Daoy (cell line): ENCODE data around the gene MUC20. TPM values are rescaled to one million over a fixed set of nuclear protein-coding genes. Genes with fewer than 3 reads are reported as not detected.
"Not testable (repeated sequence)": the region's sequence is repeated elsewhere in the genome, so short reads cannot be mapped to it uniquely, and the experiment has no call there.

Experiments
- DNase-seq: peaks from one replicate; pipeline ENCODE4 v3.0.0-alpha.2; 2015; ENCODE audit warnings: low read depth
- total RNA-seq: library from RNA; depleted of rRNA; stranded (reverse); fragments of >200 nt; shearing (Covaris generic); gene quantifications from 2 replicates; pipeline ENCODE4 v1.2.3, GENCODE V29; 2014; rRNA removed

Gene MUC20, protein sequence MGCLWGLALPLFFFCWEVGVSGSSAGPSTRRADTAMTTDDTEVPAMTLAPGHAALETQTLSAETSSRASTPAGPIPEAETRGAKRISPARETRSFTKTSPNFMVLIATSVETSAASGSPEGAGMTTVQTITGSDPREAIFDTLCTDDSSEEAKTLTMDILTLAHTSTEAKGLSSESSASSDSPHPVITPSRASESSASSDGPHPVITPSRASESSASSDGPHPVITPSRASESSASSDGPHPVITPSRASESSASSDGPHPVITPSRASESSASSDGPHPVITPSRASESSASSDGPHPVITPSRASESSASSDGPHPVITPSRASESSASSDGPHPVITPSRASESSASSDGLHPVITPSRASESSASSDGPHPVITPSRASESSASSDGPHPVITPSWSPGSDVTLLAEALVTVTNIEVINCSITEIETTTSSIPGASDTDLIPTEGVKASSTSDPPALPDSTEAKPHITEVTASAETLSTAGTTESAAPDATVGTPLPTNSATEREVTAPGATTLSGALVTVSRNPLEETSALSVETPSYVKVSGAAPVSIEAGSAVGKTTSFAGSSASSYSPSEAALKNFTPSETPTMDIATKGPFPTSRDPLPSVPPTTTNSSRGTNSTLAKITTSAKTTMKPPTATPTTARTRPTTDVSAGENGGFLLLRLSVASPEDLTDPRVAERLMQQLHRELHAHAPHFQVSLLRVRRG
- total RNA-seq = not detected in 2 replicates

DNA sequence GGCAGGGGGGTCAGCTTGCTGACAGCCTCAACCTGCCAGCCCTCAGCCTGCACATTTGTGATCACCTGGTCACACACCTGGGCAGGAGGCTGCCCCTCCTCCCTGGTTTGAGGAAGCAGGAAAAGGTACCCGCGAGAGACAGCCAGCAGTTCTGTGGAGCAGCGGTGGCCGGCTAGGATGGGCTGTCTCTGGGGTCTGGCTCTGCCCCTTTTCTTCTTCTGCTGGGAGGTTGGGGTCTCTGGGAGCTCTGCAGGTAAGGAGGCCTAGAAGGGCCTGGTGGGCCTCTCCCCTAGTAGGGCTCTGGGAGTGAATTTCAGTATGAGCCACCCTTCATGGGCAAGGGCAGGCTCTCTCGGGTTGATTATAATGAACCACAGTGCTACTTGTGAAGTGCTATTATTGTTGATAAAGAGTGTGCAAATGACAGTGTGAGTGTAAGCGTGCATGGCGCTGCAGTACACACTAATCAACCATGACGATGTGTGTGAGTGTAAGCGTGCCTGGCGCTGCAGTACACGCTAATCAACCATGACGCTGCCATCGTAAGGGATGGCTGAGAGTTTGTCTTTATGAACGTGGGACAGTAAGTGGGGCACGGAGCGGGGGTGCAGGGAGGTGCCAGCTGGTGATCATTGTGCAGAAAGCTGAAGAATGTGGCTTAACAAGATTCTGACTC lies at the start of gene MUC20:
TSS of gene MUC20 (plus strand) at position 148 of the 676 bp plus-strand sequence. CDS start at position 178, 30 bp downstream.
- DNase-seq = not testable (repeated sequence)

DNA sequence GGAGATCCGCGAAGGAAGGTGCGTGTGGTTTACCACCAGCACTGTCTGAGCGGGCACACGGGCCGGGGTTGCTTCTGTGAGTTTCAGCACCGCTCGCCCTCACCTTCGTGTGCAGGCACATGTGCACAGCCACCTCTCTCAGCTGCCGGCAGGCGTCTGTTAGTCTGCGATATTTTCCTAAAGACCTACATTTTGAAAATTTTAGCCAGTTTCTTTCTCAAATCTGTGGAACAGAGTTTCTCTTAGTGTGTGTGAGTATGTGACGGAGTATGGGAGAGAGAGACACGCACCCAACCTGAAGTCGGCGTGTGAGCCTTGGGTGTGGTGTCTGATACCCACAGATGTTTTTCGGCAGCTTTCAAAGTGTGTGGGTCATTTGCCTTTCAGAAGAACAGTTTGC lies 49.5 kb upstream of the MUC20 start:
- DNase-seq = not testable (repeated sequence)

DNA sequence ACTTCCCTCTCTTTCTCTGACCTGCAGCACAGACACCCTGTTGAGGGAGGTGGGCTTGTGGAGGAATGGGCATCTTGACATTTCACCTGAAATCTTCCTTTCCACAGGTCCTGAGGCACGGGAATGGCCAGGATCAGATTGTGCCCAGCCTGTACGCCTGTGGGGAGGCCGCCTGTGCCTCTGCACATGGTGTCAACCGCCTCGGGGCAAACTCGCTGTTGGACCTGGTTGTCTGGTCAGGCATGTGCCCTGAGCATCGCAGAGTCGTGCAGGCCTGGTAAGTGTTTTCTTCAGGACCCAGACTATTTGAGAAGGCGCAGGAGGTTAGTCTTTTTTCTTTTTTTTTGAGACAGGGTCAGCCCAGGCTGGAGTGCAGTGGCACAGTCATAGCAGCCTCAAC lies 47.1 kb upstream of the MUC20 start:
- not testable (repeated sequence) for DNase-seq

DNA sequence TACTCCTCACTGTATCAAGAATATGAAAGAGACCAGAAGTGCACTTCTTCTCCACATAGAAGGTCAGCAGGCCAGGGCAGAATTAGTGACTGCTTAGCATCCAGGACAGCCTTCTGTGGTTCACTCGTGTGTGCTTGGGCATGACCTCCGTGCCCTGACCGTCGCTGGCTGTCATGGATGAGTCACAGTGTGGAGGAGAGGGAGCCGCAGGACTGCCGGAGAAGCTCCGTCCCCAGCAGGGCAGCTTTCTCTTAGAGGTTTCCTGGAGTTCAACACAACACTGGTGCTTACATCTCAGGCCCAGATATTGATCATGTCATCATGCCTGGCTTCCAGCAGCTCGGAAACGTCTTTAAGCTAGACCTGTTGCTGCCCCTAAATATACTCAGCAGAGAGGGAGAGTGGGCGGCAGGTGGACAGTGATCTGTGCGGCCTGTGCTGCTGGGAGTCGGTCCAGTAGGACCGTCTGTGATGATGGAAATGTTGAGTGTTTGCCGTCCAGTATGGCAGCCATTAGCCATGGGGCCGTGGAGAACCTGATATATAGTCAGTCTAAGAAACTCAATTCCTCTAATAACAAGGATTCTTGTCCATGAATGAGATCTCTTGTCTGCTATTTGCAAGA lies 42.3 kb upstream of the MUC20 start:
- not testable (repeated sequence) for DNase-seq

DNA sequence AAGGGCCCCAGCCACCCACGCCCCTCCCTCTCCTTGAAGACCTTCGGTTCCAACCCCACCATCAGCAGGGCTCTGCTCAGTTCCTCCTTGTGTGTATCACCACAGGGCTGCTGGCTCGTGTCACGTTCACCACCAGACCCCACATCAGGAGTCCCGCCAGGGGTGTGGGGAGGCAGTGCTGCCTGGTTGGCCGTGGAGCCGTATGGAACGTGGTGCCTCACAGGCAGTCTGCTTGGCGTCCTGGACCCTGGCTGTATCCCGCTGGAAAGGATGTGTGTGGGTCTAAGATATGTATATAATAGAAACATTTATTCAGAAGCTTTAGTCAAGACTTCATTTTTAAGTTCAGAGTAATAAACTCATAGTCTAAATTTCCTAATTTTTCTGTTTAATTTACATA lies 40.1 kb upstream of the MUC20 start:
- not testable (repeated sequence) for DNase-seq

DNA sequence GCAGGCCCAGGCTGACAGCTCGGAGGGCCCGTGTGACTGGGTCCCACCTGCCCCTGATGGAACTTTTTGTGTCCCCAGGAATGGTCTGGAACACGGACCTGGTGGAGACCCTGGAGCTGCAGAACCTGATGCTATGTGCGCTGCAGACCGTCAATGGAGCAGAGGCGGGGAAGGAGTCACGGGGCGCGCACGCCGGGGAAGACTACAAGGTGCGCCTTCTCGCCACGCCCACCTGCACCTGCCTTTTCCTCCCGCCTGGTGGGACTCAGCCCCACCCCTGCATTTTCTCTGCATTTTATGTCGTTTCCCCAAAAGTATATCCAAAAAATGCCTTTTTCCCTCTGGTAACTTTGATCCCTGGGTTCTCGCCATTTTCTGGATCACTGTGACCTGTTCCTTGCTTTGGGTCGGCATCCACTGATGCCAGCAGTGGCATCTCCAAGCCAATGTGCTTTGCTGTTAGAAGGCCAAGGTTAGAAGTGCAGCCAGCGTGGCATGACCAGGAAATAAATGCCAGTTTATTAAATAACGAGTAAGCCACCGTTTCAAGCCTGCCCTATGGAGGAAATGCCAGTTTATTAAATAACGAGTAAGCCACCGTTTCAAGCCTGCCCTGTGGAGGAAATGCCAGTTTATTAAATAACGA lies 39.2 kb upstream of the MUC20 start:
- not testable (repeated sequence) for DNase-seq

DNA sequence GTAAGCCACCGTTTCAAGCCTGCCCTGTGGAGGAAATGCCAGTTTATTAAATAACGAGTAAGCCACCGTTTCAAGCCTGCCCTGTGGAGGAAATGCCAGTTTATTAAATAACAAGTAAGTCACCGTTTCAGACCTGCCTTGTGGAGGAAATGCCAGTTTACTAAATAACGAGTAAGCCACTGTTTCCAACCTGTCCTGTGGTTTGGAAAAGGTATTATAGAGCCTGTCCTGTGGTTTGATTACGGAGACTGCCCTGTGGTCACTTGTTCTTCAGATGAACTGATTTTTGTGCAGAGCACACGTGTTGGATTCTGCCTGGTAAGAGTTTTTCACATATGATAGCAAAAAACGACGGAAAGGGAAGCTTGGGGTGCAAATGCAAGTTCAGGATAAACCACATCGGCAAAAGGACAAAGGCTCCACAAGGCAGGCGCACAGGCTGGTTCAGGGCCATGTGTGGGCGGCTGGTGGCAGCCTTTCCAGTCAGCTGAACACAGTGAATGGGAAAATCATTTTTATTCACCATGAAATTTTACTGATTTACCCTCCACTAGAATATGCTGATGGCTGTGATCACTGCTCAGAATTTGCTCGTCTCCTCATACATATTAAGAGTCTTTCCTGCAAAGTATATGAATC lies 38.6 kb upstream of the MUC20 start:
- DNase-seq = not testable (repeated sequence)

DNA sequence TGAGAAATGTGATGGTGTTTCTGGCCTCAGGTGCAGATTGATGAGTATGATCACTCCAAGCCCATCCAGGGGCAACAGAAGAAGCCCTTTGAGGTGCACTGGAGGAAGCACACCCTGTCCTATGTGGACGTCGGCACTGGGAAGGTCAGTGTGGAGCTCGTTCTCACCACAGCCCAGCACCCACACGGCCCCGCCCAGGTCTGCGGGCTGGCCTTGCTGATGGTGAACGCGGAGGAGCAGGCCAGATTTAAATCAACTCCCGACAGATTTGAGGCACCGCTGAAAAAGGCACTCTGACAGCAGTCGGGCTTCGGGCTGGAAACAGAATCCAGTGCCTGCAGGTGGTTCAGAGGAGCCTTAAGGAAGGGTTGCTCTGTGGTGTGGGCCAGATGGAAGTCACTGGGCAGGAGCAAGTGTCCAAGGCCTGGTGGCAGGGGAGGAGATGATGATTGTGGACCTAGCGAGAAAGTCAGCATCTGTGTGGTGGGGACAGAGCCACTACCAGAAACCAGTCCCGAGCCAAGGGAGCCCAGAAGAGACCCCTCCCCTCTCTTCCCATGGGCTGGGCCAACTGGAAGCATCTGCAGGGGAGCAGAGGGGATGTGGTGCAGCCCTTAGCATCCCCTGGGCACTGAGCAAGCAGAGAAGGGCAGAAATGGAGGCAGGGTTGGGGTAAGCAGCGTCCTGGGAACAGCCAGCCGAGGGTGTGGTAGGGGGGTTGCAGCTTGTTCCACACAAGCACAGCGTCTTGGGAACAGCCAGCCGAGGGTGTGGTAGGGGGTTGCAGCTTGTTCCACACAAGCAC lies 36.9 kb upstream of the MUC20 start:
- not testable (repeated sequence) for DNase-seq

DNA sequence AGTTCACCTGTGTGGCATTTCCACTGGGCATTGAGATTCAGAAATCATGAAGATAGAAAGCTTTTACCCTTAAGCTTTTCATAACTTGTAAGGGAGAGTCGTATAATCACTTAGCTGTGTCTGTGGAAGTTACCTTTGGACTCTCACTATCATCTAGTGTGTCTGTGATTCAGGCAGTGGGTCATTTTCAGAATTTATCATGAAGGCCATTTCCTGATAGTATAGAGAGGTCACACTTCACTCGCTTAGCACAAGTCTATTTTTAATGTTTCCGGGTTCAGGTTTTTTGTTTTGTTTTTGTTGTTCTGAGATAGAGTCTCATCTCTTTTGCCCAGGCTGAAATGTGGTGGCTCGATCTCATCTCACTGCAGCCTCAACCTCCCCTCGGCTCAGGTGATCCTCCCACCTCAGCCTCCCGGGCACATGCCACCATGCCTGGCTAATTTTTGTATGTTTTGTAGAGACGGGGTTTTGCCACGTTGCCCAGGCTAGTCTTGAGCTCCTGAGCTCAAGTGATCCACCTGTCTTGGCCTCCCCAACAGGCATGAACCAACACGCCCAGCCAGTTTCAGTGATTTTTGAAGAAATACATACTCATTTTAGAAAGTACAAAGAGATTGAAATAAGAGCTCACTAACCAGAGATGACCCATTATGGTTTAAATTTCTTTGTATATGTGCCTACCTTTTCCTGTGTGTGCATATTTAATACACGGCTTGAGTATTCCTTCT lies 36.1 kb upstream of the MUC20 start:
- DNase-seq = not testable (repeated sequence)

DNA sequence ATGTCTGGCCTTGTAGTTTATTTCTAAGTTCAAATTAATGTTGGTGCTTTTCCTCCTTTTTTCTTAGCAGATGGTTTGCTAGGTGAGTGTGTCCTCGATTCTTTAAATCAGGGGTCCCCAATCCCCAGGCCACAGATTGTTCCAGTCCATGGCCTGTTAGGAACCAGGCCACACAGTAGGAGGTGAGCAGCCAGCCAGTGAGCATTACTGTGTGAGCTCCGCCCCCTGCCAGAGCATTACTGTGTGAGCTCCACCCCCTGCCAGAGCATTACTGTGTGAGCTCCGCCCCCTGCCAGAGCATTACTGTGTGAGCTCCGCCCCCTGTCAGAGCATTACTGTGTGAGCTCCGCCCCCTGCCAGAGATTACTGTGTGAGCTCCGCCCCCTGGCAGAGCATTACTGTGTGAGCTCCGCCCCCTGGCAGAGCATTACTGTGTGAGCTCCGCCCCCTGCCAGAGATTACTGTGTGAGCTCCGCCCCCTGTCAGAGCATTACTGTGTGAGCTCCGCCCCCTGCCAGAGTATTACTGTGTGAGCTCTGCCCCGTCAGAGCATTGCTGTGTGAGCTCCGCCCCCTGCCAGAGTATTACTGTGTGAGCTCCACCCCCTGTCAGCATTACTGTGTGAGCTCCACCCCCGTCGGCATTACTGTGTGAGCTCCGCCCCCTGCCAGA lies 34.1 kb upstream of the MUC20 start:
- DNase-seq = not testable (repeated sequence)

DNA sequence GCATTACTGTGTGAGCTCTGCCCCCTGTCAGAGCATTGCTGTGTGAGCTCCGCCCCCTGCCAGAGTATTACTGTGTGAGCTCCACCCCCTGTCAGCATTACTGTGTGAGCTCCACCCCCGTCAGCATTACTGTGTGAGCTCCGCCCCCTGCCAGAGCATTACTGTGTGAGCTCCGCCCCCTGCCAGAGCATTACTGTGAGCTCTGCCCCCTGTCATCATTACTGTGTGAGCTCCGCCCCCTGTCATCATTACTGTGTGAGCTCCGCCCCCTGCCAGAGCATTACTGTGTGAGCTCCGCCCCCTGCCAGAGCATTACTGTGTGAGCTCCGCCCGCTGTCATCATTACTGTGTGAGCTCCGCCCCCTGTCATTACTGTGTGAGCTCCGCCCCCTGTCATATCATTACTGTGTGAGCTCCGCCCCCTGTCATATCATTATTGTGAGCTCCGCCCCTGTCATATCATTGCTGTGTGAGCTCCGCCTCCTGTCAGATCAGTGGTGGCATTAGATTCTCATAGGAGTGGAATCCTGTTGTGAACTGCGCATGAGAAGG lies 33.5 kb upstream of the MUC20 start:
- peak; percentile 21 for DNase-seq

DNA sequence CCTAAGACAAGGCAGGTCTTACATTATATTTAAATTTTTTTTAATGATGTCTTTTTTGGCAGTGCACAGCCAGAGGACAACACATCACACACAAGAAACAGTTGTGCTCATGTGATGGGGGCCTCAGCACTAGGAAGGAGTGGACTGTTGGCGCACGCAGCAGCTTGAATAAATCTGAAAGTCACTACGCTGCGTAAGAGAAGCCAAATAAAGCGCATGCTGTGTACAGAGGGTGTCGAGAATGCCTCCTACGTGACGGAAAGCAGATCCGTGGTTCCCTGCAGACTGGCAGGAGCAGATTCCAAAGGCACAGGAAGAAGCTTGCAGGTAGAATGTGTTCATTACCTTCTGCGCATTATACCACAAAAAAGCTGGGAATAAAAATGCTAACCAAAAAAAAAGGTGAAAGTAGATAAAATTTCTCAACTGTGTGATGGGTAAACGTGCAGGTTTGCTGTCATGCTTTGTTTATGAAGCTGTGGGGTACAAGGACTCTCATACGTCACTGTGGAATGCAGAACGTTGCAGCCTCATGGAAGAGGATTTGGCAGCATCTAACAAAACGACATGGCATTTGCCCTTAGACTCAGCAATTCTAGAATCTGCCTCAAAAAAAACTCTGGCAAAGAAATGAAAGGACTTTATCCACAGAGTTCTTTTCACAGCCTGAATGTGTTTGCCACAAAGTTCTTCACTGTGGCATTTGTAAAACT lies 32.2 kb upstream of the MUC20 start:
- not testable (repeated sequence) for DNase-seq

DNA sequence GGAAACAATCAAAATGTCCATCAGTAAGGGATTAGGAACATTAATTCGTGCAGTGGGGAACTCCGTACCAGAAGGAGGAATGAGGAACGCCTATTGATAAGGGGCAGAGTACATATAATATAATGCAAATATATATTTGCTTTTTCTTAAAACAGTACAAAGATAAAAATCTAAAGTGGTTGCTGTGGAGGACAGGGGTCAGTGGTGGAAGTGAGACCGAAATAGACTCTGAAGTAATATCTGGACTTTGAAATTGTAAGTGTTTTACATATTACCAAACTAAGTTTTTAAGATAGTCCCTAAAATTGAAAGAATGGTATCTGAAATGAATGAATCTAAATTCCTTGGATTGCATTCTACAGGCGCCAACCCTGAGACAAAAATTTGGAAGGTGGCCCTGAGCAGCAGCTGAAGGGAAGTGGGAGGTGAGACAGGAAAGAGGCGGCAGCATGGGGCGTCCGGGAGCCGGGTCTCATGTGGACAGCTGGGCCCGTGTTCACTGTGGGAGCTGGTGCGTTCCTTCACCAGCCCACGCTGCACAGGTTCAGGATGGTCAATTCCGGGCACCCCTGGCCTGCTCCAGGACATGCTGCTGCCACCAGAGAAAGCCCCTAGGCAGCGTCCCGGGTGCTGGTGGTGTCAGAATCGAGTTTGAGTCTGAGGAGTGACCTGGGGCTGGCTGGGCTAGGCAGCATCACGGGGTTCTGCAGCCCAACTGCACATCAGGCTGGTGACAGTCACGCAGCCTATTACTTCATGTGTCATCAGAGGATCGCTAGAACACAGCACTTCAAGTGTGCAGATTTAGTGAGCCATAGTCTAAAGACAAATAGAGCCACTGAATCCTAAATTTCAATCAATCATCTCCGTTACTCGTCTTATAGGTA lies 31.4 kb upstream of the MUC20 start:
- not testable (repeated sequence) for DNase-seq

DNA sequence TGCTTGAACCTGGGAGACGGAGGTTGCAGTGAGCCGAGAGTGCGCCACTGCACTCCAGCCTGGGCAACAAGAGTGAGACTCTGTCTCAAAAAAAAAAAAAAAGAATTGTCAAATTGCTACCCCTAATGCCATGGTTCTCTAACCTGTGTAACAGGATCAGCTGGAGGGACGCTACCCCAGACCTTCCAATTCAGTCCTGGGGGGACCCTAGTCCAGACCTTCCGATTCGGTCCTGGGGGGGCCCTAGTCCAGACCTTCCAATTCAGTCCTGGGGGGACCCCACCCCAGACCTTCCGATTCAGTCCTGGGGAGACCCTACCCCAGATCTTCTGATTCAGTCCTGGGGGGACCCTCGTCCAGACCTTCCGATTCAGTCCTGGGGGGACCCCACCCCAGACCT lies 29.8 kb upstream of the MUC20 start:
- no peak for DNase-seq

DNA sequence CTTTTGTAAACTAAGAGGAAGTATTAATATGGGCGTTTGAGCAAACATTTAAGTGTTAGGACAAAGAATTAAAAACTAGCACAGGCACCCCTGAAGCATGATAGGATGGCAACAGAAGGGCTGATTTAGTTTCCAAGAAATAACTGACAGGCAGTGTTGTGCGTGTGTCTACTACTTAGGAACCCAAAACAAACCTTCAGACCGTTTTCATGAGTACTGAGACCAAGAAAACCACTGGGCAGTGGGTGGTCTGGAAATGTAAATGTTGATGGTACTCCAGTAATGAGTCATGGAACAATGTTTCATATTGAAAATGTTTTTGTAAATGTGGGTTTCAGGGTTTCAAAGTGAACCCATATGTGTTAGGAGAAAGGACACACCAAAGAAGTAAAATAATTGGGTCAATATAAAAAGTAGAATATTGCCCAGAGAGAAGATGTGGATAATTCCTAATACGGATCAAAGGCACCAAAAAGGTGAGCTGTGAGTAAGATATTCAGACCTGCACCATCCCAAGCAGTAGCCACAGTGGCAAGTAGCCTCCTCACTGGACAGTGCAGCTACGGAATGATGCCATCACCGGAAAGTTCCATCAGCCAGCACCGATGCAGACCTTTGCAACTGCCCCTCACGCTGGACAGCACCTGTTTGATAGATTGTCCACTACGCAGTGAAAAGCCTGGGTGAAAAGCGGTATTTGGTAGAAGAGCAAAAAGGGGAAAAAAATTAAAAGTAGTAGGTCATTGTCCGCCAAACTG lies 29.0 kb upstream of the MUC20 start:
- not testable (repeated sequence) for DNase-seq

DNA sequence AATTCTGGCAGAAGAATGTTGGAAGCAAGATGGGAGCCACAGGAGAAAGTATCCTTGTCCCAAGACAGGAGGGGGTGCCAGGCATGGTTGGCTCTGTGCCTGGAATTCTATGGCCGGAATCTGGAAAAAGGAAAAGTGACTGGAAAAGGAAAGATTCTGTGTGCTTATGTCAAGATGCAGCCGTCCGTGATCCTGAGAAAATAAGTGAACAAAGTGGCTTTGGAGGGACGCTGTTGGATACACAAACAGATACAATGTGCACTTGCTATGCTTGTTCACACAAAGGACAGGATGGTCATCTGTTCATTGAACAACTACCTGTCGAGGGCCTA lies 28.5 kb upstream of the MUC20 start:
- DNase-seq = no peak
